Measurements from ENCODE around the gene SLC22A1.

GRCh38 chr6:160207618-160208017 is 86.0 kb downstream of the SLC22A1 start:
- TF ChIP-seq POLR2A (IDR thresholded peaks at IDR 0.05; ENCODE audit: low read length) (no peak), ESRRA (IDR thresholded peaks at IDR 0.05; ENCODE audit: borderline replicate concordance, low read length) (no peak), JUNB (IDR thresholded peaks at IDR 0.05) (no peak), RFX5 (IDR thresholded peaks at IDR 0.05) (no peak), HDAC2 (IDR thresholded peaks at IDR 0.05) (no peak), POLR2AphosphoS2 (conservative IDR thresholded peaks at IDR 0.05; ENCODE audit: low read length) (no peak), REST (IDR thresholded peaks at IDR 0.05) (no peak), HOXB13 (CRISPR knock-in tag; IDR thresholded peaks at IDR 0.05; ENCODE audit: low read depth) (no peak), SMC3 (IDR thresholded peaks at IDR 0.05) (no peak), NR3C1 (IDR thresholded peaks at IDR 0.05) (no peak)
- TF ChIP-seq, protein P1, sequence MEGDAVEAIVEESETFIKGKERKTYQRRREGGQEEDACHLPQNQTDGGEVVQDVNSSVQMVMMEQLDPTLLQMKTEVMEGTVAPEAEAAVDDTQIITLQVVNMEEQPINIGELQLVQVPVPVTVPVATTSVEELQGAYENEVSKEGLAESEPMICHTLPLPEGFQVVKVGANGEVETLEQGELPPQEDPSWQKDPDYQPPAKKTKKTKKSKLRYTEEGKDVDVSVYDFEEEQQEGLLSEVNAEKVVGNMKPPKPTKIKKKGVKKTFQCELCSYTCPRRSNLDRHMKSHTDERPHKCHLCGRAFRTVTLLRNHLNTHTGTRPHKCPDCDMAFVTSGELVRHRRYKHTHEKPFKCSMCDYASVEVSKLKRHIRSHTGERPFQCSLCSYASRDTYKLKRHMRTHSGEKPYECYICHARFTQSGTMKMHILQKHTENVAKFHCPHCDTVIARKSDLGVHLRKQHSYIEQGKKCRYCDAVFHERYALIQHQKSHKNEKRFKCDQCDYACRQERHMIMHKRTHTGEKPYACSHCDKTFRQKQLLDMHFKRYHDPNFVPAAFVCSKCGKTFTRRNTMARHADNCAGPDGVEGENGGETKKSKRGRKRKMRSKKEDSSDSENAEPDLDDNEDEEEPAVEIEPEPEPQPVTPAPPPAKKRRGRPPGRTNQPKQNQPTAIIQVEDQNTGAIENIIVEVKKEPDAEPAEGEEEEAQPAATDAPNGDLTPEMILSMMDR (IDR thresholded peaks at IDR 0.05) = no peak

Measured in A549 (cell line).